VCaP (cell line): Measurements from ENCODE around the gene PCSK2.

ENCODE experiments used
- H3K27ac ChIP-seq: fragments of 450-650 bp; 2 replicates; pipeline ENCODE4 v1.5.1; 2017
- TF ChIP-seq, protein P1 (sequence below): fragments of 450-650 bp; conservative IDR thresholded peaks from 2 replicates; pipeline ENCODE4 v1.5.1; 2017; ENCODE audit warnings: mild to moderate bottlenecking, moderate library complexity

The PCSK2 gene

DNA sequence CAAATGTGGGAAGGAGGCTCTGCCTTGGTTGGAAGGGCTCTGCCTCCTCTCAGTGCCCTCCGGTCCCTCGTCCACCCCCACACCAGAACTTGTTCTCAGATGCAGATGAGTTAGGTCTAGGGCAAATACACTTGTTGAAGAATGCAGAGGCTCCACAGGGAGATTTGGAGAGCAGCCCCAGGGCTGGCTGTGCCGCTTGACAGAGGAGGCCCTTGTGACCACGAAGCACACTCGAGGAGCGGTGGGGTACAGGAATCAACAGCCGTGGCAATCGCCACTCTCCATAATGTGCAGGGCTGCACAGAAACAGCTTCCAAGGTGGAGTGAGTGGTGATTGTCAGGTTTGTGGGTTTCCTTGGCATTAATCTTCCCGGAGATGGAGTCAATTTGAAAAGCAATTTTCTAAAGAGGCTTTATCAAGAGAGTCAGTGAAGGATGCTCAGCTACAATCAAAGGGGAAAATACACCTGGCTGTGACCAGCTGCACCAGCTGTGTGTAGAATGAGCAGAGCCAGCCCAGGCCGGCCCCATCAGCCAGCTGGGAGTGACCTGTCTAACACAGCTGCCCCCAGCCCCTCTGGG lies 244.9 kb downstream of the PCSK2 start:
- H3K27ac ChIP-seq, result no peak overlapping the region
- TF ChIP-seq, protein P1, sequence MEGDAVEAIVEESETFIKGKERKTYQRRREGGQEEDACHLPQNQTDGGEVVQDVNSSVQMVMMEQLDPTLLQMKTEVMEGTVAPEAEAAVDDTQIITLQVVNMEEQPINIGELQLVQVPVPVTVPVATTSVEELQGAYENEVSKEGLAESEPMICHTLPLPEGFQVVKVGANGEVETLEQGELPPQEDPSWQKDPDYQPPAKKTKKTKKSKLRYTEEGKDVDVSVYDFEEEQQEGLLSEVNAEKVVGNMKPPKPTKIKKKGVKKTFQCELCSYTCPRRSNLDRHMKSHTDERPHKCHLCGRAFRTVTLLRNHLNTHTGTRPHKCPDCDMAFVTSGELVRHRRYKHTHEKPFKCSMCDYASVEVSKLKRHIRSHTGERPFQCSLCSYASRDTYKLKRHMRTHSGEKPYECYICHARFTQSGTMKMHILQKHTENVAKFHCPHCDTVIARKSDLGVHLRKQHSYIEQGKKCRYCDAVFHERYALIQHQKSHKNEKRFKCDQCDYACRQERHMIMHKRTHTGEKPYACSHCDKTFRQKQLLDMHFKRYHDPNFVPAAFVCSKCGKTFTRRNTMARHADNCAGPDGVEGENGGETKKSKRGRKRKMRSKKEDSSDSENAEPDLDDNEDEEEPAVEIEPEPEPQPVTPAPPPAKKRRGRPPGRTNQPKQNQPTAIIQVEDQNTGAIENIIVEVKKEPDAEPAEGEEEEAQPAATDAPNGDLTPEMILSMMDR, result no peak

DNA sequence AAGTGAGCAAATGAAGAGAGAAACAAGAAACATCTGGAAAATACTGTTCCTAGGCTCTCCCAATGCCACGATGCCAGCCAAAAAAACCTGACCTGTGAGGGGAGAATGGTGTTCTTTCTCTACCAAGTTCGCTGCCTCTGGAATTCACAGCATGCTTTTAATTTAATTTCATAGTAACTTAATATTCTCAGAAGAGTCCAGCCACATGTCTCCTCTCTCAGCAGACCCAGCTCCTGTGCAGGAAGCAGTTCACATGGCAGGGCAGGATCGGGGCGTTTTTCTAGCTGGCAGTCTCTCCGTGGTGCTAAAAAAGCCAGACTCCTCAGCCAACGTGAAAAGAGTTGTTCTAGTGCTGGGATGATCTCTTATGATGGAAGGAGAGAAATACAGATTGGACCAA lies 246.8 kb downstream of the PCSK2 start:
- TF ChIP-seq, protein P1, result no peak

DNA sequence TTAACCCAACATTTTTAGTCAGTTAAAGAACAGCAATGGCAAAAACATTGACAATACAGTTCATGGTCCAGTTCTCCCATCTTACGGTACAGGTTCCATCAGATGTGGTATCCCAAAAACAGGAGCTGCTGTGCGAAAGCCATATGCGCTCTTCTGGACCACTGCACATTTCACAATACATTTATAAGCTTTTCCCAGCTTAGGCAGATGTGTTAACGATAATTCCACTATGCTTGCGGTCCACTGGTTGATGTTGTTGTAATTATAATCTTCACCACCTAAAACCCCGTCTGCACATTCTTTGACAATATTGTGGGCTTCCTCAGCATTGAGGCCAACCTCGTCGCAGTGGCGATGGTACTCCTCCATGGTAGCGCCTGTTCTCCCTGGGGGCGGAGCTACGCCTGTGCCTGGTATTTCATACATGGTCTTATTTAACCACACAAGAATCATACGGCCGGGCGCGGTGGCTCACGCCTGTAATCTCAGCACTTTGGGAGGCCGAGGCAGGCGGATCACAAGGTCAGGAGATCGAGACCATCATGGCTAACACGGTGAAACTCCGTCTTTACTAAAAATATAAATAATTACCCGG lies 252.3 kb downstream of the PCSK2 start:
- TF ChIP-seq, protein P1, result no peak

More for the DNA sequence above, 246.8 kb downstream of the PCSK2 start:
- no peak overlapping the region for H3K27ac ChIP-seq

DNA sequence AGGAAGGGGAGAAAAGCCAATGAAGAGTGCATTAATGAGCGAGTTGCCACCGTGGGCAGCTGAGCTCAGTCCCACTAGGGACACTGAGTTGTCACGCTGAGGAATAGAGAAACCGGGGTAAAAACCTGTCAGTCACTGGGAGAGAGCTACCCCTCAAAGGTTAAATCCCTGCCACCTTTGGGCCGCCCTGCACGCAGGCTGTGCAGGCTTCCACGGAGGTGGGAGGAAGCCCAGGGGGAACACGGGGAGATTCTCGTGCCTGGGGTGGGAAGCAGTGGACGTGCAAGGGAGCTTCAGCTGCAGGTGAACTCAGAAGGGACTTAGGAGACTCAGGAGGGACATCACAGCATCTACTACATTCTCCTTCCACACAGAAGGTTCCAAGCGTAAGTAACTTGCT lies 253.9 kb downstream of the PCSK2 start:
- no peak overlapping the region for H3K27ac ChIP-seq

More for the DNA sequence above, 252.3 kb downstream of the PCSK2 start:
- H3K27ac ChIP-seq, result no peak overlapping the region

DNA sequence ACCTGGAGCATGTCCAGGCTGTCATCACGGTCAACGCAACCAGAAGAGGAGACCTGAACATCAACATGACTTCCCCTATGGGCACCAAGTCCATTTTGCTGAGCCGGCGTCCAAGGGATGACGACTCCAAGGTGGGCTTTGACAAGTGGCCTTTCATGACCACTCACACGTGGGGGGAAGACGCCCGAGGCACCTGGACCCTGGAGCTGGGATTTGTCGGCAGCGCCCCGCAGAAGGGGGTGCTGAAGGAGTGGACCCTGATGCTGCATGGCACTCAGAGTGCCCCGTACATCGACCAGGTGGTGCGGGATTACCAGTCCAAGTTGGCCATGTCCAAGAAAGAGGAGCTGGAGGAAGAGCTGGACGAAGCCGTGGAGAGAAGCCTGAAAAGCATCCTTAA lies 254.8 kb downstream of the PCSK2 start:
- TF ChIP-seq, protein P1, result no peak

More for the DNA sequence above, 253.9 kb downstream of the PCSK2 start:
- TF ChIP-seq, protein P1, result no peak

DNA sequence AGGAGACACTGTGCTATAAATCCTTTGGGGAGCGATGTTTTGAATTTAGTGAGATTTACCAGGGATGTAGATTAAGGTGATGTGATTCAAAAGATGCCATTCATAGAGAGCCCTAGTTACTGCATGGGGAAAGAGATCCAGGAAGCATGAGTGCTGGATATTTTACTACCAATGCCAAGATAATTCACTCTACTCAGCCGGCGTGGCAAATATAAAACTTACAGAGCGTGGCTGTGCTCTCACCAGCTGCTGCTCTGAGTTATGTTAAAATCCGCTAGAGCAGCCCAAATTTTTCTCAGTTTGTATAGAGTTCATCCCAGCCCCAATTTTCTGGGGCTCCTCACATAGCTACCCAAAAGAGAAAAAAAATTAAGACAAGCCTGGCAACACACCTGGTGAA lies 255.7 kb downstream of the PCSK2 start:
- H3K27ac ChIP-seq, result no peak overlapping the region
- TF ChIP-seq, protein P1, result no peak

More for the DNA sequence above, 254.8 kb downstream of the PCSK2 start:
- H3K27ac ChIP-seq, result no peak overlapping the region

DNA sequence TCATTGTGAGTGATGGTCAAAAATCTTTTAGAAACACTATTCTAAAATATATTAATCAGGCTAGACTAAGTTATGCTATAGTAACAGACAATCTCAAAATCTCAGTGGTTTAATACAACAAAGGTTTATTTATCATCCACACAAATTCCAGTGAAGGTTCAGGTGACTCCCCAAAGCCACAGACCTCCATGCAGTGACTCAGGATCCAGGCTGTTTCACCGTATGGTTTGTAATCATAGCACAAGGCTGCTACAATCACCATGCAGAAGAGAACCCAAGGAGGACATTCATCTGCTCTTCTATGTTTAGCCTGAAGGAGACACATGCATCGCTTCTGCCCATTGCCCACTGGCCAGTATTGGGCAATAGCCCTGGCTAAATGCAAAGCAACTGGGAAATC lies 258.2 kb downstream of the PCSK2 start:
- no peak overlapping the region for H3K27ac ChIP-seq
- TF ChIP-seq, protein P1, result no peak
